CD4-positive, alpha-beta memory T cell (primary cell): ENCODE measurements around the gene HNRNPAB. TPM values are rescaled to one million over a fixed set of nuclear protein-coding genes. Genes with fewer than 3 reads are reported as not detected.

Source experiments
- CTCF ChIA-PET: fragments of 350-600 bp; sonication (Branson Sonifier 250); formaldehyde crosslinking; loops from one replicate; lab custom pipeline; 2021; ENCODE audit warnings: inconsistent platforms; ENCODE audit not compliant: partially characterized antibody; lab: Charles Lee
- POLR2A ChIA-PET: fragments of 350-600 bp; sonication (Branson Sonifier 250); formaldehyde crosslinking; loops from one replicate; lab custom pipeline; 2021; ENCODE audit not compliant: partially characterized antibody; lab: Charles Lee
- DNase-seq, 5 donors: peaks; one replicate each; pipeline versions ENCODE4 v3.0.0 to v3.0.0-alpha.2; 2020 to 2022; ENCODE audit warnings: mixed read lengths in 1 of 5
- H3K27ac ChIP-seq: one replicate; pipeline ENCODE4 v1.7.0; 2013; ENCODE audit warnings: low read depth, low read length
- H3K27me3 ChIP-seq: 2 replicates; pipeline ENCODE4 v1.7.0; 2013; ENCODE audit warnings: mild to moderate bottlenecking, low read length, moderate library complexity; ENCODE audit not compliant: insufficient read depth
- H3K36me3 ChIP-seq: 2 replicates; pipeline ENCODE4 v1.7.0; 2013; ENCODE audit warnings: mild to moderate bottlenecking, low read length, moderate library complexity; ENCODE audit not compliant: insufficient read depth
- H3K4me1 ChIP-seq: 2 replicates; pipeline ENCODE4 v1.7.0; 2013; ENCODE audit warnings: mild to moderate bottlenecking, low read length, moderate library complexity; ENCODE audit not compliant: insufficient read depth
- H3K4me3 ChIP-seq, 2 donors: one replicate each; pipeline ENCODE4 v1.7.0; 2013; ENCODE audit warnings: low read length in 2 of 2, mild to moderate bottlenecking in 1 of 2
- H3K9me3 ChIP-seq, 2 donors: one replicate each; pipeline ENCODE4 v1.7.0; 2013; ENCODE audit warnings: low read length in 2 of 2, control low read depth in 1 of 2; ENCODE audit not compliant: control insufficient read depth in 1 of 2
- H3K27ac Mint-ChIP-seq, 7 donors: one replicate each; pipeline ENCODE4 v1.8.0; 2020 to 2021; ENCODE audit warnings: mixed read lengths in 7 of 7, mild to moderate bottlenecking in 6 of 7, inconsistent platforms in 3 of 7, moderate library complexity in 3 of 7
- H3K27me3 Mint-ChIP-seq, 2 donors: one replicate each; pipeline ENCODE4 v1.8.0; 2020 to 2021; ENCODE audit warnings: mixed read lengths in 2 of 2
- H3K36me3 Mint-ChIP-seq, 2 donors: one replicate each; pipeline ENCODE4 v1.8.0; 2020 to 2021; ENCODE audit warnings: mixed read lengths in 2 of 2, inconsistent platforms in 1 of 2, mild to moderate bottlenecking in 1 of 2
- H3K4me1 Mint-ChIP-seq, 4 donors: one replicate each; pipeline ENCODE4 v1.8.0; 2020 to 2021; ENCODE audit warnings: mixed read lengths in 4 of 4, mild to moderate bottlenecking in 1 of 4
- H3K4me3 Mint-ChIP-seq, 8 donors: one replicate each; pipeline ENCODE4 v1.8.0; 2020 to 2021; ENCODE audit warnings: mixed read lengths in 8 of 8, mild to moderate bottlenecking in 7 of 8, moderate library complexity in 6 of 8, inconsistent platforms in 3 of 8
- H3K9me3 Mint-ChIP-seq, 8 donors: one replicate each; pipeline ENCODE4 v1.8.0; 2020 to 2021; ENCODE audit warnings: mixed read lengths in 8 of 8, mild to moderate bottlenecking in 5 of 8, inconsistent platforms in 3 of 8, moderate library complexity in 1 of 8
- intact Hi-C: fragments of 100-400 bp; cut with micrococcal nuclease; formaldehyde crosslinking; loops from one replicate; pipeline ENCODE4 v1.15.1; 2023
- polyA plus RNA-seq, 2 donors: library from polyadenylated mRNA; unstranded; fragments of 300-500 nt; fragmentation: Illumina TruSeq; gene quantifications; one replicate each; pipeline ENCODE4 v1.2.3, GENCODE V29; 2021
- total RNA-seq, 2 experiments: library from RNA; stranded (reverse); gene quantifications; one replicate each; pipeline ENCODE4 v1.2.3, GENCODE V29; 2021

HNRNPAB gene
- total and polyA plus RNA-seq, 4 experiments from 2014 or later, result 29.4 to 85.3 (median 78.7) TPM

DNA sequence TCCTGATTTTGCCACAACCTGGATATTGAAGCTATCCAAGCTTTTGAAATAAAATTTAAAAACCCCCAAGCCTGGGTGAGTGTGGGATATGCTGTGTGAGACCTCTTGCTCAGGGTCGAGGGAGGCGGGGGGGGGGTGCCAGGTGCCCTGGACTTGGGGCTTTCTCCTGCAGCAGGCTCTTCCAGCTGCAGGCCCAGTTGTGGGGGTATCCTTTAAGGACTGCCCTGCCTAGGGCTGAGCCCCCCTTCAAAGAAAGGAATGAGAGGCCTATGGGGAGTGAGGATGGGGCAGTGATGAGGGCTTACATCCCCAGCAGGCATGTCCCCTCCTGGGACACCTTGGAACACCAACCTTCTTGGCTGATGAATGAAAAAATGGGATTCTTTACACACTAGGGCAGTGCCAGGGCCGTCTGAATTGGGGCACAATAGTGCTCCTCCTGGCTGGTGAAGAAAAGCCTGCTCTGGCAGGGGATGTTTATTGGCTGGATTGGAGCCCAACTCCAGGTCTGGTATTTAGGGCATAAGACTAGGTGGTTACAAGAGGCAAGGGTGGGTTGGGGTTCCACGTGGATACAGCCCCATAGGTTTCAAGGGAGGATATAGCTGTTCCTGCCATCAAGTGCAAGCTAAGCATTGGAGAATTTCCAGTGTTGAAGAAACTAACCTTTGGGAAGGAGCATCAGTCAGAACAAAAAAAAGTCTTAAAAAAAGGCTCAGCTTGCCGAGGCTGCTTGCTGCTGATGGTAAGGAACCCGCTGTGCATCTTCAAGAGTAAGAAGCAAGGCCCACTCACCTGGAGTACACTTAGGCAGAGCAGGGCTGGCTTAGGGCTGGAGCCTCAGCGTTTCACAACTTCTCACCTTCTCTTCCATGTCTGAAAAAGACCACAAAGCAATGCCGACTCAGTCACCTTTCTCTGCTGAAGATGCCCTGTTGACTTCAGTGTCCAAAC, 7.0 kb downstream of the HNRNPAB start:
- no peaks in the 10 kb centered on the region for H3K27me3 ChIP-seq
- Mint-ChIP-seq H3K27ac (peak overlapping the region in 2 of 7 donors; percentile 46 to 64), H3K9me3 (peaks cover 0 to 2% (median 0%) of the 10 kb centered on the region in 8 donors), H3K36me3 (peaks cover 38 to 97% of the 10 kb centered on the region in 2 donors), H3K27me3 (no peaks in the 10 kb centered on the region), H3K4me3 (no peak overlapping the region), H3K4me1 (peaks cover 20 to 35% (median 27%) of the 10 kb centered on the region in 4 donors)
- peaks cover 95% of the 10 kb centered on the region for H3K36me3 ChIP-seq
- POLR2A ChIA-PET, result interaction anchor here (0.6 kb wide), 1 partner anchor 869 kb away, joined by 3 read pairs; no protein-coding TSS in a partner anchor
- no peak for DNase-seq
- peaks cover 29% of the 10 kb centered on the region for H3K4me1 ChIP-seq
- CTCF ChIA-PET, result no interaction called here
- H3K4me3 ChIP-seq, result no peak overlapping the region
- H3K27ac ChIP-seq, result no peak overlapping the region
- intact Hi-C loops, result no loop called here
- no peaks in the 10 kb centered on the region for H3K9me3 ChIP-seq

- Mint-ChIP-seq H3K4me3 (no peak overlapping the region), H3K4me1 (peaks cover 15 to 29% (median 23%) of the 10 kb centered on the region in 4 donors), H3K27me3 (no peaks in the 10 kb centered on the region), H3K9me3 (peaks cover 0 to 2% (median 0%) of the 10 kb centered on the region in 8 donors), H3K36me3 (peaks cover 40 to 93% of the 10 kb centered on the region in 2 donors), H3K27ac (peak overlapping the region in 4 of 7 donors; percentile 39 to 81 (median 50))
- no peak for DNase-seq
- Histone ChIP-seq H3K4me3 (no peak overlapping the region), H3K4me1 (peaks cover 19% of the 10 kb centered on the region), H3K36me3 (peaks cover 91% of the 10 kb centered on the region), H3K27me3 (no peaks in the 10 kb centered on the region), H3K9me3 (no peaks in the 10 kb centered on the region), H3K27ac (no peak overlapping the region)
- POLR2A ChIA-PET, result interaction anchor here (1.2 to 2.1 kb wide), 3 partner anchors 8 to 19 kb away, joined by 4 to 9 read pairs (median 6); partner anchors contain the start of gene HNRNPAB
- intact Hi-C loops, result no loop called here
- CTCF ChIA-PET, result no interaction called here
These were observed 8.1 kb downstream of the HNRNPAB start for GRCh38 chr5:178212241-178213002.

- H3K27me3 ChIP-seq, result no peaks in the 10 kb centered on the region
- no peak overlapping the region for H3K4me3 Mint-ChIP-seq
- H3K36me3 Mint-ChIP-seq, result peaks cover 38 to 87% of the 10 kb centered on the region in 2 donors
- H3K9me3 ChIP-seq, result no peaks in the 10 kb centered on the region
- DNase-seq, result no peak
- no peak overlapping the region for H3K27ac ChIP-seq
- no peak overlapping the region for H3K4me3 ChIP-seq
- H3K4me1 Mint-ChIP-seq, result peaks cover 13 to 23% (median 19%) of the 10 kb centered on the region in 4 donors
- ChIA-PET CTCF (no interaction called here), POLR2A (interaction anchor here (1.2 to 2.1 kb wide), 3 partner anchors 8 to 18 kb away, joined by 4 to 9 read pairs (median 6); partner anchors contain the start of gene HNRNPAB)
- peaks cover 0 to 2% (median 0%) of the 10 kb centered on the region in 8 donors for H3K9me3 Mint-ChIP-seq
- peaks cover 85% of the 10 kb centered on the region for H3K36me3 ChIP-seq
- no peaks in the 10 kb centered on the region for H3K27me3 Mint-ChIP-seq
- peak overlapping the region in 4 of 7 donors; percentile 12 to 81 (median 54) for H3K27ac Mint-ChIP-seq
- H3K4me1 ChIP-seq, result peaks cover 13% of the 10 kb centered on the region
- intact Hi-C loops, result no loop called here
These were observed 8.7 kb downstream of the HNRNPAB start for GRCh38 chr5:178213003-178213461.

DNA sequence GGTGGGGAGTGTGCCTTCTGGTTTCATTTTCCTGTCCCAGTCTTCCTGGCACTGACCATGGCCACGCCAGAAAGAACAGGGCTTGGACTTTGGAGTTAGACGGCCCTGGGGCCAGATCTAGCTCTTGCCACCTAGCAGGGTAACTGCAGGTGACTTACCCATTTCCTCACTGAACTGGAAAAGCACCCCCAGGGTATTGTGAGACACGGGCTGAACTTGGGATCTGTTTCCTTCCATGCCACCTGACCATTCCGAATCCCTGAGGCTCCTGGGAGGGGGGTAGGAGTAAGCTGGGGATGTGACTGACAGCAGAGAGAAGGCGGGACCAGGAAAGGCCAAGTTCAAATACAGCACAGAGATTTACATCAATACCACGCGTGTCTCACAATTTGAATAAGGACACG, 9.4 kb downstream of the HNRNPAB start:
- ChIA-PET POLR2A (interaction anchor here (1.7 to 3.1 kb wide), 3 partner anchors 7 to 17 kb away, joined by 6 to 16 read pairs (median 9); partner anchors contain the start of gene HNRNPAB), CTCF (no interaction called here)
- Histone ChIP-seq H3K9me3 (no peaks in the 10 kb centered on the region), H3K27me3 (no peaks in the 10 kb centered on the region), H3K36me3 (peaks cover 78% of the 10 kb centered on the region), H3K27ac (no peak overlapping the region), H3K4me1 (peaks cover 6% of the 10 kb centered on the region), H3K4me3 (no peak overlapping the region)
- no peak for DNase-seq
- intact Hi-C loops, result no loop called here
- H3K36me3 Mint-ChIP-seq, result peaks cover 41 to 86% of the 10 kb centered on the region in 2 donors
- peaks cover 10 to 16% (median 16%) of the 10 kb centered on the region in 4 donors for H3K4me1 Mint-ChIP-seq
- no peak overlapping the region for H3K4me3 Mint-ChIP-seq
- peak overlapping the region in 6 of 7 donors; percentile 44 to 82 (median 64) for H3K27ac Mint-ChIP-seq
- peaks cover 0 to 2% (median 0%) of the 10 kb centered on the region in 8 donors for H3K9me3 Mint-ChIP-seq
- no peaks in the 10 kb centered on the region for H3K27me3 Mint-ChIP-seq

DNA sequence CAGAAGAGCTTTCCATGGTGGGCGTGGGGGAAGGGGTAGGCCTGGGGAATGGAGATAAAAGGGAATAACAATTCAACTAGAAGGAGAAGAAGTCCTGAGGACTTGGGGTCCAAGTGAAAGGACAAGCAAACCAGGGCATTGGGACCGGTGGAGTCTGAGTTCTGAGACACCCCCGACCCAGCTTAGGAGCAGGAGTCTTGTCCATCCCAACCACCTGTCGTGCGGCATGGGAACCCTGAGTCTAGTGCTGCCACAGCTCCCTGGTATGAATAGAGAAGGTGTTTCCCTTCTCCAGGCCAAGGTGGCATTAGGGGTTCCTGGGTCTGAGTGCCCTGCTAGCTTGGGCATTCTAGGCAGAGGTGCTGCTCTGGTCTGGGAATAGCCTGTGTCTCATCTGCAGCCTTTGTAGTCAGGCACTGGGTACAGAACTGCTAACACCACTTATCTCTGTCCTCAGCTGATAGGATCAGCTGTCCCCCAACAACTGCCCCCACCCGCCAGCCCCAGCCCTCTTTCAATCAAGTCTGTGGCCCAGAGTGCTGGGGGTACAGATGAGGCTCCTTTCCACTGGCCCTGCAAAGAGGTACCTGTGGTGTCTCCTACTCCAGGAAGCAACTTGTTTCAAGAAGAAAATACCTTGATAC, 9.9 kb downstream of the HNRNPAB start:
- intact Hi-C loops, result no loop called here
- POLR2A ChIA-PET, result interaction anchor here (1.5 to 3.1 kb wide), 4 partner anchors 8 to 17 kb away, joined by 3 to 16 read pairs (median 8); partner anchors contain the start of gene HNRNPAB
- Histone ChIP-seq H3K36me3 (peaks cover 73% of the 10 kb centered on the region), H3K4me3 (no peak overlapping the region), H3K27me3 (no peaks in the 10 kb centered on the region), H3K4me1 (peaks cover 3% of the 10 kb centered on the region), H3K9me3 (no peaks in the 10 kb centered on the region), H3K27ac (no peak overlapping the region)
- Mint-ChIP-seq H3K9me3 (peaks cover 0 to 2% (median 0%) of the 10 kb centered on the region in 8 donors), H3K27ac (peak overlapping the region in 6 of 7 donors; percentile 9 to 82 (median 50)), H3K4me3 (no peak overlapping the region), H3K4me1 (peaks cover 10 to 13% (median 11%) of the 10 kb centered on the region in 4 donors), H3K36me3 (peaks cover 36 to 84% of the 10 kb centered on the region in 2 donors), H3K27me3 (no peaks in the 10 kb centered on the region)
- CTCF ChIA-PET, result no interaction called here
- no peak for DNase-seq

GRCh38 chr5:178215280-178216002, 11.1 kb downstream of the HNRNPAB start:
- POLR2A ChIA-PET, result interaction anchor here (1.5 to 3.1 kb wide), 3 partner anchors 9 to 11 kb away, joined by 3 to 16 read pairs (median 6); partner anchors contain the start of gene HNRNPAB

More at GRCh38 chr5:178215280-178216002, 11.1 kb downstream of the HNRNPAB start:
- no peak overlapping the region for H3K4me3 ChIP-seq
- peaks cover 61% of the 10 kb centered on the region for H3K36me3 ChIP-seq
- H3K4me3 Mint-ChIP-seq, result no peak overlapping the region
- H3K27ac Mint-ChIP-seq, result peak overlapping the region in 4 of 7 donors; percentile 11 to 51 (median 36)
- peaks cover 3% of the 10 kb centered on the region for H3K4me1 ChIP-seq
- peaks cover 30 to 75% of the 10 kb centered on the region in 2 donors for H3K36me3 Mint-ChIP-seq
- DNase-seq, result no peak
- intact Hi-C loops, result no loop called here
- H3K27ac ChIP-seq, result no peak overlapping the region
- H3K4me1 Mint-ChIP-seq, result peaks cover 10 to 13% (median 12%) of the 10 kb centered on the region in 4 donors
- H3K9me3 Mint-ChIP-seq, result peaks cover 0 to 2% (median 0%) of the 10 kb centered on the region in 8 donors
- H3K27me3 Mint-ChIP-seq, result no peaks in the 10 kb centered on the region
- H3K27me3 ChIP-seq, result no peaks in the 10 kb centered on the region
- no peaks in the 10 kb centered on the region for H3K9me3 ChIP-seq
- CTCF ChIA-PET, result interaction anchor here (1.9 kb wide), 1 partner anchor 9 kb away, joined by 8 read pairs; no protein-coding TSS in a partner anchor
